ENCODE data around the gene HOXB2.

The HOXB2 gene

DNA sequence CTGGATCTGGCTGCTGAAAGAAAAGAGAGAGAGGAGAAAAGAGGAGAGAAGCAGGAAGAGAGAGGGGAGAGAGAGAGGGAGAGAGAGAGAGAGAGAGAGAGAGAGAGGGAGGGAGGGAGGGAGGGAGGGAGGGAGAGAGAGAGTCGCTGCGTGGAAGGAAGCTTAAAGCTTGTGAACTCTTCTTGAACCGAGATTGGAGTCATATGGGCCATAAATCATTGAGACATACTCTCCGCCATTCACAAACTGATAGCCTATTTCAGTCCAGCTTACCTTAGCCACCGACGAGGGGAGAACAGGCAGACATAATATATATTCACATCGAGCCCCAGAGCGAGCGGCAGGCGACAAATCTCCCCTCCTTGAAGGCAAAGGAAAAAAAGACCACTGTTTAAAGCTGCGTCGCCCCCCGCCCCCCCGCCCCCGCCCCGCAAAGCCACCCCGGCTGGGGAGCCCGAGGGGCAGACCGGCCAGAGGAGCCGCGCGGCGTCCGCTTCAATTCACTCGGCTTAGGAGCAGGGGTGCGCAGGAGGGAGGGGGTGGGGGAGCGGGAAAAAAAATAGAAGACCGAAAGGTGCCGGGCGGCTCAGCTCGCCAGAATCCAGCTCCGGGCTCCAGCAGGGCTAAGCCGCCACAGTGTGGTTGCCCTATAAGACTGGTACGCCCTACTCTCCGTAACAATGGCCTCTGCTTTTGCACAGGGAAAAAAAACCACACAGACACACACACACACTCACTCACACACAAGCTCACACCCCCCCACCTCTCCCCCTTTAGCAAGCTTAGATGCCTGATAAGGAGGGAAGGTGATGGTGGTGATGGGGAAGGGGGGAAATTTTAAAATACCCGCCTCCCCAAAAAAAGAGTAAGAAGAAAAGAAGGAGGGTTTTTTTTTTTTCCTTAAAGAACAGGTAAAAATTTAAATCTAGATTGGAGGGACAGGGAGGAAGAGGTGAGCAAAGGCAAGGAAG, 10.6 kb upstream of the HOXB2 start:
- Mint-ChIP-seq H3K36me3 (peaks cover 3% of the 10 kb centered on the region), H3K4me3 (no peak overlapping the region), H3K27me3 (peaks cover 16% of the 10 kb centered on the region), H3K27ac (no peak overlapping the region), H3K9me3 (no peaks in the 10 kb centered on the region), H3K4me1 (peaks cover 2% of the 10 kb centered on the region)
- ATAC-seq (ENCODE audit: low read depth) (no peak), DNase-seq (ENCODE audit: low spot score in 2 of 2) (no peak)

DNA sequence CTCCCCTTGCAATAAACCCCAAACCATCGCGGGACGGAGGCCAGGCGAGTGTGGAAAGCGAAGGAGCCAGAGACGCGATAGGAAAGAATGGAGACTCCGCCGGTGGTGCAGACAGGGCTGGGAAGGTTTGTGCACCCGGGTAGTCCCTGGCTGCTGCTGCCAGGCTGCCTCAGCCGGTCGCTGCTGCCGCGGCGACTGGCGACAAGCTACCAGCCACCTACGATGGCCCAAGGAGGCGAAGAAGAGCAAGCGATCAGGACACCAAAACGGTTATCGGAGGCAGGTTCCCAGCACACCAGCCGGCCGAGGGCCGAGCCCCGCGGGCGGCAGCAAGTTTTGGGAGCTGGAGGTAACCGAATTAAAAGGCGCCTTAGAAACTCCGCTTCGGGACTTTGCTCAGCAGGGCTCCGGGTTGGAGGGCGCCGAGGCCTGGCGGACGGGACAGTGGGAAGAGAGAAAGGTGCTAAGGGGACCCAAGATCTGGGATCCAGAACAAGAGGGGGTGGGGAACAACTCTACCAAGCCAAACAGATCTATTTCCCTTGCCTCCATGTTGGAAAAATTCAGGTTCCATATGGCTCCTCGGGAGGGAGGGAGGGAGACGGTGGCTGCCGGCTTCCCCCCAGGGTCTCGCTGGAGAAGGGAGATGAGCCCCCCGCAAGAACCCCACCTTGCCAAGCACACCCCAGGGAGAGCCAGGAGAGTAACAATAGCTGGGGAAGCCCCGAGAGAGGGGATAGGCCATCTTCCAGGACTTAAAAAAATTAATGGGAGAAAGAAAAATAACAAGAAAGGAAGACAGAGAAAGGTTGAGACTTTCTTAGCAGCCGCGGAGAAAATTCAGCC, 9.7 kb upstream of the HOXB2 start:
- Mint-ChIP-seq H3K36me3 (peaks cover 3% of the 10 kb centered on the region), H3K4me1 (peaks cover 2% of the 10 kb centered on the region), H3K27ac (no peak overlapping the region), H3K27me3 (peaks cover 17% of the 10 kb centered on the region), H3K4me3 (no peak overlapping the region), H3K9me3 (no peaks in the 10 kb centered on the region)
- DNase-seq (ENCODE audit: low spot score in 2 of 2) (no peak), ATAC-seq (ENCODE audit: low read depth) (no peak)

DNA sequence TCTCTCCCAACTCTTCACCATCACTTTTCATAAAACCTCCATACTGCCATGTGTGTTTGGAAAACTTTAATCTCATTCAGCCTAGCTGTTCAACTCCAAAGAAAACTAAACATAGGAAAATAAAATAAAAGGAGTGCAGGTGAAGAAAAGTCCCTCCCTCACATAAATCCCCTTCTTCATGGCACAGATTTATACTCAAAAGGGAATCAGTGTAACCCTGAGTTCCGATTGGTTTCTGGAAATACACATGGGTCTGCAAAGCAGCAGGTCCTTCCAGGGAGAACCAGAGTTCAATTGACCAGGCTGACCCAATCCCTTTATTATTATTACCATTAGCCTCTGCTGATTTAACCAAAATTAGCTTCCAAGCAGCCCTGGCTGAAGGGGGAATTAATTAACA, 8.9 kb upstream of the HOXB2 start:
- ATAC-seq (ENCODE audit: low read depth), result no peak
- Mint-ChIP-seq H3K4me3 (no peak overlapping the region), H3K9me3 (no peaks in the 10 kb centered on the region), H3K27me3 (peaks cover 15% of the 10 kb centered on the region), H3K36me3 (peaks cover 3% of the 10 kb centered on the region), H3K4me1 (peaks cover 2% of the 10 kb centered on the region), H3K27ac (no peak overlapping the region)
- no peak for DNase-seq (ENCODE audit: low spot score in 2 of 2)

DNA sequence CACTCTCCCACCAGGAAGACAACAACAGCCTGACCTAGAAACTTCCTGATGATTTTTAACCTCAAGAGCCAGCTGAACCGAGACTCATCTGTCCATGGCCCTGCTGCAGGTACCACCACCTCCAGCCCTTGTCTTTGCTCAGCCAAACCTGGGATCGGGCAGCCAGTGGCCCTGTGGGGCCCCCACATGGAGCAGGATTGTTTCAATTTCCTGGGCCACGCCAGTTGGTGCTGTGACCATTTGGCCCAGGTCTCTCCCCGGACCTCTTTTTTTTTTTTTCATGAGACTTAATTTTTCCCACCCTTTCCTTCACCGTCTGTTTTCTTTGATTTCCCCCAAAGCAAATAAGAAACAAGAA, 8.3 kb upstream of the HOXB2 start:
- DNase-seq (ENCODE audit: low spot score in 2 of 2), result no peak
- no peak for ATAC-seq (ENCODE audit: low read depth)
- H3K27ac Mint-ChIP-seq, result no peak overlapping the region
- peaks cover 2% of the 10 kb centered on the region for H3K4me1 Mint-ChIP-seq
- no peaks in the 10 kb centered on the region for H3K9me3 Mint-ChIP-seq
- H3K36me3 Mint-ChIP-seq, result peaks cover 3% of the 10 kb centered on the region
- no peak overlapping the region for H3K4me3 Mint-ChIP-seq
- H3K27me3 Mint-ChIP-seq, result peaks cover 11% of the 10 kb centered on the region

DNA sequence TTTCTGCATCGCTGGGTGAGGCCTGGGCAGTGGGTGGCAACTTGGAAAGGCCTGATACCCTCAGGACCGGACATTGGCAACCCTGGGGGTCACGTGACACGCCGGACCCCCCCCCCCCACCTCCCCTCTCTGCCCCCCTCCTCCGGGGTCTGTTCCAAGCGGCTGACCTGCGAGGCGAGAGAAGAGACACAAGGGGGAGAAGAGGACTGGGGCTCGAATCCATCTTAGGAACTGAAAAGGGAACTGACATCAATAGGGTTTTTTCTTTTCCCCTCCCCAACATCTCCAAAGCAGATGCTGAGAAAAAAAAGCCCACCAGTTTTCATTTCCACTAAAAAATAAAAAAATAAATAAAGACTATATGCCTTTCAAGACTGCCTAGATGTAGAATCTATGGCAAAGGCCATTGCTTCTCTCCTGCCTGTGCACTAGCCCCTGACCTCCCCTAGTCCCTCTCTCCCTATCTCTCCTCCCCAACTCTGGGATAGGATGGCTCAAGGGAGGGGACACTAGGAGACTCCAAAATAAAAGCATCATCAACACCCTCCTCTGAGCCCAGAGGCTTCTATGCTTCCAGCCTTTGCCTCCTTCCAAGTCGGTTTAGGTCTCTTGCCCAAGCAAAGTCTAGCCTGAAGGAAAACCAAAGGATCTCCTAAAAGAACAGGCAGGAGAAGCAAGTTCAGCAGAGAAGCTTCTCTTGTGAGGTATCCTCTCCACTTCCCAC, 7.7 kb upstream of the HOXB2 start:
- no peak for DNase-seq (ENCODE audit: low spot score in 2 of 2)
- H3K27ac Mint-ChIP-seq, result no peak overlapping the region

DNA sequence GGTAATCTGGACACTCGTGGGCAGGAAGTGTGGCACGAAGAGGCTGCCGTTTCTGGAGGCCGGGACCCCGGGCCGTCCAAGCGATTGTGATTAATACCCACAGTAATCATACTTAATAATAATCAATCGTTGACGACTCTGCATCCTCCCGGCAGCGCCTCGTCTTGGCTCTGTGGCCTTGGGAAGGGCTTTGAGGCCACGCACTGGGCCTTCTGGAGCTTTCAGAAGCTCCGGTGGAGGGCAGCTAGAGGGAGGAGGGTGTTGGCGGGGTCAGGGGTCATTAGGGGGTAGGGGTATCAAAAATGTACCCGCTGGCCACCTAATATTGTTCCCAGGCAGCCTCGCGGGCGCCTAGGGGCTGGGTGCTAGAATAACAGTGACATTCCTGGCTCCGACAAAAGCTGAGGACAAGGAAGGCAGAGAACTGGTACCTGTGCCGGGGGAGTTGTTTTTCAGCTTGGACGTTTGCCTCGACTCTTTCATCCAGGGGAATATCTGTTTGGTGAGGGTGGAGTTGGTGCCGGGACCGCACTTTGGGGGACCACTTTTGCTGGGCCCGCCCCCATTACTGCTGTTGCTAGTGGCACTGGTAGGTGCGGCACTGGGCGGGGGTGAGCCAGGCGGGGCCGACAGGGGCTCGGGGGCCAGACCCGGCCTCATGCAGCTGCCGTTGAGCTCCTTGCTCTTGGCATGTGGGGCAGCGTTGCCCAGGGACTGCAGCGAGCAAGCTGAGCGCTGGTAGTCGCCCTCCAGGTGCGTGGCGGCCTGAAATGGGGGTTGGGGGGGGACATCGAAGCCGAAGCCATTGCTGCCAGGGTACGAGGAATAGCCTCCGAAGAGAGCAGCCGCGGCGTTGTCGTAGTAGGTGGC, 6.9 kb upstream of the HOXB2 start:
- ATAC-seq (ENCODE audit: low read depth) (no peak), DNase-seq (ENCODE audit: low spot score in 2 of 2) (no peak)
- no peak overlapping the region for H3K4me3 Mint-ChIP-seq
- H3K27me3 Mint-ChIP-seq, result peaks cover 13% of the 10 kb centered on the region
- no peak overlapping the region for H3K27ac Mint-ChIP-seq
- H3K4me1 Mint-ChIP-seq, result peaks cover 2% of the 10 kb centered on the region
- H3K36me3 Mint-ChIP-seq, result peaks cover 3% of the 10 kb centered on the region
- H3K9me3 Mint-ChIP-seq, result no peaks in the 10 kb centered on the region

More for the DNA sequence above, 7.7 kb upstream of the HOXB2 start:
- peaks cover 2% of the 10 kb centered on the region for H3K4me1 Mint-ChIP-seq
- H3K27me3 Mint-ChIP-seq, result peaks cover 14% of the 10 kb centered on the region
- H3K9me3 Mint-ChIP-seq, result no peaks in the 10 kb centered on the region
- H3K36me3 Mint-ChIP-seq, result peaks cover 3% of the 10 kb centered on the region
- H3K4me3 Mint-ChIP-seq, result no peak overlapping the region
- no peak for ATAC-seq (ENCODE audit: low read depth)

DNA sequence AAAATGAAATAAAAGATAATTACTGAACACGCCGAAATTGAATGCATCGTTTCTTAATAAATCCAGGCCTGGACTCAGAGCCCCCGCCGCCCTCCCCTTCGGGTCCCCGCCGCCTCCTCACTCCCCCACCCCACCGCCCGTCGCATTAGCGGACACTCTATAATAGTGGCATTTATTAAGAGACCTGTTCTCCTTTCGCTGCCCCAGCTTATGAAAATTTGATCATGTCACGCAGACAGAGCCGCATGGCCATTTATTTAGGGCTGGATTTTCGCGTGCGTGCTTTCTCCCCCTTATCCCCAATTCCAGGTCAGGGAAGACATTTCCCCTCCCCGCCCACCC, 6.3 kb upstream of the HOXB2 start:
- peaks cover 13% of the 10 kb centered on the region for H3K27me3 Mint-ChIP-seq
- peaks cover 2% of the 10 kb centered on the region for H3K4me1 Mint-ChIP-seq
- DNase-seq (ENCODE audit: low spot score in 2 of 2) (no peak), ATAC-seq (ENCODE audit: low read depth) (no peak)
- H3K4me3 Mint-ChIP-seq, result no peak overlapping the region
- H3K27ac Mint-ChIP-seq, result no peak overlapping the region
- peaks cover 1% of the 10 kb centered on the region for H3K36me3 Mint-ChIP-seq
- H3K9me3 Mint-ChIP-seq, result no peaks in the 10 kb centered on the region

DNA sequence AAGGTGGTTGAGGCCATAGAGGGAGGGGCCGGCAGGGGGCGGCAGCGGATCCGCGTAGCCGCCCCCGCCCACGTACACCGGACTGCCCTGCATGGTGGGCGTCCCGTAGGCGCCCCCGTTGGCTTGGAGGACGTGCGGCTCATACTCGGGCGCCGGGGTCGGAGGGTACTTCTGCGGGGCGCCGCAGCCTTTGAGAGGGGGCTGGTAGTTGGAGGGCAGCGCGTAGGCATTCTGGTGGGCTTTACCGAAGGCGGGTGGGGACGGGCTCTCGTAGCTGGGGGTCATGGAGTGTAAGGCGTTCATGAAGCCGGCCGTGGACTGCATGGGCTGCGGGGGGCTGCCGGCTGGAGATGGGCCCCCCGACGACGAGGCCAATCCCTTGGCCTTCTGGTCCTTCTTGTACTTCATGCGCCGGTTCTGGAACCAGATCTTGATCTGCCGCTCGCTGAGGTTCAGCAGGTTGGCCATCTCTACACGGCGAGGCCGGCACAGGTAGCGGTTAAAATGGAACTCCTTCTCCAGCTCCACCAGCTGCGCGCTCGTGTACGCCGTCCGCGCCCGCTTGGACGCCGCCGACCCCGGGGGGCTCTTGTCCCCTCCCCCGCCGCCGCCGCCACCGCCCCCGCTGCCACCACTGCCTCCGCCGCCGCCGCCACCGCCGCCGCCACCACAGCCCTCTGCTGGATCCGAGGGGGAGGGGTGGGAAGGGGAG, 5.7 kb upstream of the HOXB2 start:
- H3K36me3 Mint-ChIP-seq, result peaks cover 1% of the 10 kb centered on the region
- no peak overlapping the region for H3K4me3 Mint-ChIP-seq
- no peaks in the 10 kb centered on the region for H3K9me3 Mint-ChIP-seq
- no peak overlapping the region for H3K27ac Mint-ChIP-seq
- ATAC-seq (ENCODE audit: low read depth) (no peak), DNase-seq (ENCODE audit: low spot score in 2 of 2) (no peak)
- peaks cover 15% of the 10 kb centered on the region for H3K27me3 Mint-ChIP-seq
- peaks cover 2% of the 10 kb centered on the region for H3K4me1 Mint-ChIP-seq

DNA sequence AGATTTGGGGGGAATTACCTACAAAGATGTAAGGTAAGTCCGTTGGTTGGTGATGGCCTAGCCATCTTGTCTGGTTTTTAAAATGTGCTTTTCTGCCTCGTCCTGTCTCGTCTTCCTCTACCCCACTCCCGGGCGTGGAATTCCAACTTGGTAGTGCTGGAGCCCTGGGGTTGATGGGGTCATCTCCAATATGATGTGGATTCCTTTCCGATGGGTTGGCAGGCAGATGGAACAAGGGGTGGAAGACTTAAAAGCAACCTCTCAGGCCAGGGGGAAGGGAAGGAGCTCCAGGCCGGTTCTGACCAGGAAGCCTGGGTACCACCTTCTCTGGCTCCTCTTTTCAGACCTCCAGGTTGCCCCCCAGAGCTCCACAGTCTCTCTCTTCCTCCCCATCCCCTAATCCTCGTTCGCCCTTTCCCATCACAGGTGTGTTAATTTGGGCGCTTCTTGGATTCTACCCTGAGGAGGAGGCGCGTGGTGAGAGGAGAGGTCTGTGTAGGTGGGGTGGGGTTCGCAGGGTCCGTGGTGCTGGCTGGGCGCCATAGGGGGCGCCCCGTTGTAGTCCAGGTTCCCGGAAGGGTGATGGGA, 5.1 kb upstream of the HOXB2 start:
- peaks cover 14% of the 10 kb centered on the region for H3K27me3 Mint-ChIP-seq
- H3K4me1 Mint-ChIP-seq, result no peaks in the 10 kb centered on the region
- H3K27ac Mint-ChIP-seq, result no peak overlapping the region
- DNase-seq (ENCODE audit: low spot score in 2 of 2), result no peak
- H3K4me3 Mint-ChIP-seq, result no peak overlapping the region
- H3K36me3 Mint-ChIP-seq, result peaks cover 1% of the 10 kb centered on the region
- ATAC-seq (ENCODE audit: low read depth), result no peak
- no peaks in the 10 kb centered on the region for H3K9me3 Mint-ChIP-seq

DNA sequence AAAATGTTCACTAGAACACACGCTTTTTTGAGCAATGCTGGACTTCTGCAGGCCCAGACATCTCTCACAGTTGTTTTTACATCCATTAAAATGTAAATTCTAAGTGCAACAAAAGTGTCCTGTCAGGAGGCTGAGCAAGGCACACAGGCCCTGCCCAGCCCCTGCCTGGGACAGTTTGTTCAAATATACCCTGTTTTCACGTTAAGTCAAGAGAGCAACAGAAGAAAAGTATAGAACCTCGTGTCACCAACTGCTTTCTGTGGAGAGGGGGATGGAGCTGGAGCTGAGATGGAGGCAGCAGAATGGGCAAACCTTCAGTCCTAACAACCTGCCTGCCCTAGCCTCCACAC, 4.3 kb upstream of the HOXB2 start:
- Mint-ChIP-seq H3K4me3 (no peak overlapping the region), H3K27me3 (peaks cover 14% of the 10 kb centered on the region), H3K4me1 (no peaks in the 10 kb centered on the region), H3K36me3 (peaks cover 1% of the 10 kb centered on the region), H3K27ac (no peak overlapping the region), H3K9me3 (no peaks in the 10 kb centered on the region)
- DNase-seq (ENCODE audit: low spot score in 2 of 2), result no peak
- no peak for ATAC-seq (ENCODE audit: low read depth)

DNA sequence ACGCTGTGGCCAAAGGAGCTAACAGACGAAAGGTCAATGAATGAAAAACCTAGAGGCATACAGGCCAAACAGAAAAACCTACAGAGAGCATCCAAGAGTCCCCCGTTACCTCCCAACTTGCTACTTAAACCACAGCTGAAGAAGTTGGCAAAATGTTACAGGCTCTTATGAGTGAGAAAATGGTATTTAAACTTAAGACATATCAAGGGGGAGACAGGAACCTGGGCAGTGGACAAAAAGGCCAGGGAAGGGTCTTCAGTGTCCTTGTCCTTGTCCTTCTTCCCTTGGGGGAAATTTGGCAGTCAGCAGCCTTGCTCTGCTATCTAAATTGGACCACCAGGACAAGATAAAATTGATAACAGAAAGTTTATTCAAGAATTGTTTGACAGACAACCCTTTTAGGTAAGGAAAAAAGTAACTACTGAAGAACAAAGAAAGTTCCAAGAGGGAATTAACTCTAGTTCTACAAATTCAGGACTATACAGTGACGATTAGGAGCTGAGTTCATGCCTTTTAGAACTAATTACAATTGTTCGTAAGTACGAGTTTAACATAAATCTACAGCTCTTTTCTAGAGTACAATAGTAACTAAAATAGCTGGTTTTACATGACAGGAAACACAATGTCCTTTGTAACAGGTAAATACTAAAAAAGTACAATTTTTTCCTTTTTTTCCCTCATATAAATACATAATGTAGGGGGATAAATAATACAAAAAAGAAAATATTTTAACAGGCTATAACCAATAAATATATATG, 3.8 kb upstream of the HOXB2 start:
- Mint-ChIP-seq H3K36me3 (peaks cover under 1% of the 10 kb centered on the region), H3K27me3 (peaks cover 16% of the 10 kb centered on the region), H3K4me1 (peaks cover 2% of the 10 kb centered on the region), H3K27ac (no peak overlapping the region), H3K9me3 (no peaks in the 10 kb centered on the region), H3K4me3 (no peak overlapping the region)
- no peak for DNase-seq (ENCODE audit: low spot score in 2 of 2)
- ATAC-seq (ENCODE audit: low read depth), result no peak

DNA sequence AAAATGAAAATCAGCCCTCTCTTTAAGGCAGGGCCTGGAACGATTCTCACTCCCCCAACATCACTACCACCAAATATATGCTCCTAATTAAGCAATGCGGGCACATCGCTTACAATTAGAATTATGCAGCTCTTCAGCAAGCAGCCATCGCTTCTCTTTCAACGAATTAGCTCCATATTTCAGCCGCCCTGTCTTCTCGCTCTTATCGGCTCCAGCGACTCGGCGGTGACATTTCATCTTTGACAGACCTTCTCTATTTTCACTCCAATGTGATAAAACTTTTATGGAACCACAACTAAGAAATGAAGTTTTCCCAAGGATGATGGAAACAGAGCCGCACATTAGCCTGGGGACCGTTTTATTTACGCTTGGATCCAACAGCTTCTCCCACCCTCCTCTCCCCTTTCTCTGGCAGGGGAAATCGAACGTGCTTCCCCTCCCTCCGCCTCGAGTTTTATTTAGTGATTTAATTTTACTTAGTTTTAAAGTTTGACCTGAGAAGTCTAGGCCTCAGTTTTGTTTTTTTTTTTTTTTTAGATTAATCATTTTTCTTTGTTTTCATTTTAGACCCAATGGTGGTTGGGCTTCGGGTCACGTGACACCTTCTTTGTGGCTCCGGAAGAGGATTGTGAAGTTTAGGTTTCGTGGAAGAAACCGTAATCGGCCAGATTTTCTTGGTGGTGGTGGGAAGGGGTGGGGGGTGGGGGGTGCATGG, 3.1 kb upstream of the HOXB2 start:
- no peaks in the 10 kb centered on the region for H3K9me3 Mint-ChIP-seq
- H3K27me3 Mint-ChIP-seq, result peaks cover 17% of the 10 kb centered on the region
- DNase-seq (ENCODE audit: low spot score in 2 of 2) (no peak), ATAC-seq (ENCODE audit: low read depth) (no peak)
- no peaks in the 10 kb centered on the region for H3K36me3 Mint-ChIP-seq
- H3K27ac Mint-ChIP-seq, result no peak overlapping the region
- no peak overlapping the region for H3K4me3 Mint-ChIP-seq
- peaks cover 5% of the 10 kb centered on the region for H3K4me1 Mint-ChIP-seq
